NCI-H510A treated with DMSO at 0.1 percent for 48 hours (cell line): ENCODE measurements around the gene GAN.
"Not testable (repeated sequence)": the region's sequence is repeated elsewhere in the genome, so short reads cannot be mapped to it uniquely, and the experiment has no call there.

Source experiments
- DNase-seq: peaks from one replicate; lab custom pipeline; 2025; lab: John Stamatoyannopoulos, UW

Gene GAN

DNA sequence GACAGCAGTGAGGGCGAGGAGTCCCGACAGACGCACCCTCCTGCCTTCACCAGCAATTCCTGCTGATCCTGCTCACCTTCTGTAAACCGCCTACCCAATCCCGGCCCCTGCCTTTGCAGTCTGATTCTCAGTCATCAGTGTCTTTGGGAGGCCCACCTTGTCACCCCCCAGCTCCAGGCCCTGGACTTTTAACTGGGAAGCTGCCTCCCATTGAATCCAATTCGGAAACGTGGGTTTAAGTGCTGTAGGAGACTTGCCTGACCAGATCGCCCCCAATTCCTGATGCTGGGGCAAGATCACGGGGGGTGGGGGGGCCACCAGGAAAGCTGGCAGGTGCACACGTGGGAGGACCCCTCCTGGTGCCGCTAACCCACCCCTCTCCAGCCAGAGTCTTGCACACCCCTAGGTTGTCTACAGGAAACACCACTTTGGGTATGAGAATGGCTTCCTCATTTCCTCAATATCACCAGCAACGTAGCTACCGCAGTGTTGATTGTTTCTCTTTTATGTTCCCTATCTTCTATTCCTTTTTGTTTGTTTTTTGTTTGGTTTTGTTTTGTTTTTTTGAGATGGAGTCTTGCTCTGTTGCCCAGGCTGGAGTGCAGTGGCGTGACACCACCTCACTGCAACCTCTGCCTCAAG, 83.2 kb downstream of the GAN start:
- no peak for DNase-seq

DNA sequence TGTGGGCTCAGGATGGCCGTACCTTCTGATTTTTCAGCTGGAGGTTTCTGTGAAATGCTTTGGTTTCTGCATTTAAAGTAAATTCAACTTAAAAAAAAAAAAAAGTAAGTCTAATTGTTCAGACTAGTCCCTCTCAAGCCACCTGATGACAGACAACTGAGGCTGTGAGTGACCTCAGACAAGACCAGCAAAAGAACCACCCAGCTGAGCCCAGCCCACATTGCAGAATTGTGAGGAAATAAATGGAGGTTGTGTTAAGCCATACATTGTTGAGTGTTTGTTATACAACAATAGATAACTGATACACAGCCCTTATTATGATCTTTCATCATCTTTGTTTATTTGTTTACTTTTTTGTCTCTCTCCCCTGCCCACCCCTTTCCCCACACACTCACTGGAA, 85.1 kb downstream of the GAN start:
- DNase-seq = no peak

DNA sequence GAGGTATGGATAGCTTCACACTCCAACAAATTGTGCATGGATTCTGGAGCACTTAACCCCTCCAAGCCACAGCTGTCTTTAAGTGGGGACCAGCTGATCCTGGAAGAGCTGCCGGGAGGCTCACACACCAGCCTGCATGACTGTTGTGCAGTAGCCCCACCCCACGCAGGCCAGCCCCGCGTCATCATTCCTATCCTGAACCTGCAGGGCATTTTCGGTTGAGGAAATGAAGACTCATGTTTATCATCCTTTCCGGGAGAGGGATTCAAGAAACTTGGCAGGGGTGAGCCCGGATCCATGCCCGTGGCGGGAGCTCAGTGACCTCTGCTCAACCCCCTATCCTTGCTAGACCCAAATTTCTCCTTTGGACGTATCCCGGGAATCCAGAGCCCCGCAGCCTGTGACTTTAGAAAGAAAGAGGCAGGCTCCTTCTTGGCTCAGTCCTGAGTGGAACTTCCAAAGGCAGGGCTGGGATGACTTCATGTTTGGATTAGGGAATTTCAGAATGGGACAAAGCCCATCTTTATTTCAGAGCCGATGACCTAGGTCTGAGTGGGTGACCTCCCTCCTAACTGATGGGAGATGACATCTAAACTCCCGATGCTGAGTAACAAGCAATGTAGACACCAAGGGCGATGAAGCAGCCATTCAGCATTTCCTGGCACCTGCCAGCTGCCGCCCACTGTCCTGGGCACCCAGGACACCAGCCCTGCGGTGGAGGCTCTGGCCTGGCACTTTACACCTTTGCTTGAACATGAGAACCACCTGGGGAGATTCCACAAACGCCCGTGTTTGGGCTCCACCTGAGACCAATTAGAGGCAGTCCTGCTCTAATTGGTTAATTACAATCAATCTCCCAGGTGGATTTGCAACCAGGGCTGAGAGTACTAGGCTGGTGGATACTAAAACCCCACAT, 86.5 kb downstream of the GAN start:
- DNase-seq = no peak

DNA sequence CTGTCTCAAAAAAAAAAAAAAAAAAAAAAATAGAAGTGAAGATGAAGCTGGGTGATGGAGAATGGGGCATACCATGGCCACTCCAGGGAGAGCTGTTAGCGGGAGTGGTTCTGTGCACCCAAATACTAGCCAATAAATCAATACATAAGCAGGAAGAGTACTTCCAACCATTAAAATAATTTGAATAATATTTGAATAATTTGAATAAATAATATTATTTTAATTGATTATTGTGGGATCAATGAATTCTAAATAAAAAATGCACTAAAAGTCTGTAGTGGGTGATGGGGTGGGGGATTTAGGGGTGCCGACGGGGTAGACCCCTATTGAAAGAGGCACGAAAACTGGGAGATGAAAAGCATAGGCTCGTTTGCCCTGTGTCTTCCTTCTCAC, 88.4 kb downstream of the GAN start:
- DNase-seq = no peak

DNA sequence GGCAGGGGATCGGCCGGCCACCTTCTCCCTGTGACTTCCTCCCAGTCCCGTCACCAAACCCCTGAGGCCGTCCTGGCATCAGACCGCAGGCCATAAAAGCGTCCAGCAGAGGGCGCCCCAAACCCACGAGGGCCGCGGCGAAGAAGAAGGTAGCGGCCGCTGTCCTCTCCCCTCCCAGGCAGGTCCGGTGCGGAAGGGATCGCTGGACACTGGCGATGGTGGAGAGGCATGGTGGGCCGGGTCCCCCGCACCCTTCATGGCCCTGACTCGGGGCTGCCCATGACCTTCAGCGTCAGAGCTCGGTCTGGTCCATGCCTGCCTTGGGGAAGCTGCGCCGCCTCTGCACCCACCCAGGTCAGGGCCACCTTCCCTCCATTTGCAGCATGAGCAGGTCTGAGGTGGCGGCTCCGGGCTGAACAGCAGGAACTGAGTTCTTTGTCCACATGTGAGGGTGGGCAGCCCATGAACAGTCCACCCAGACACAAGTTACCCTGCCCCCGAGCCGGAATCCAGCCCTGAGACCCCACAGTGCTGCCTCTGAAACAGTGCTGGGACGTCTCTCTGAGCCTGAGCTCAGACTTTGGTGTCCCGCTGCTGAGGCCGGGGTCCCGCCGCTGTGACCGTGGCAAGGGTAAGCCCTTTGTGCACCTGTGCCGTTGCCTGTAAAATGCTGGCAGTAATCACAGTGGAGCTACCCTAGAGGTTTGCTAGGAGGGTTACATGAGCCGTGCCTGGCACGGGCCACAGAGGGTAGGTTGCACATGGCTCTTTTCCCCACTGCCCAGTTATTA, 89.0 kb downstream of the GAN start:
- DNase-seq = peak; percentile 53

DNA sequence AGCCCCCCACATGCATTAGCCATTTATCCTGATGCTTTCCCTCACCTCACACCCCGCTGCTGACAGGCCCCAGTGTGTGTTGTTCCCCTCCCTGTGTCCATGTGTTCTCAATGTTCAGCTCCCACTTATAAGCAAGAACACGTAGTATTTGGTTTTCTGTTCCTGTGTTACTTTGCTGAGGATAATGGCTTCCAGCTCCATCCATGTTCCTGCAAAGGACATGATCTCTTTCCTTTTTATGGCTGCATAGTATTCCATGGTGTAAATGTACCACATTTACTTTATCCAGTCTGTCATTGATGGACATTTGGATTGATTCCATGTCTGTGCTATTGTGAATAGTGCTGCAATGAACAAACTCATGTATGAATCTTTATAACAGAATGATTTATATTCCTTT, 90.2 kb downstream of the GAN start:
- not testable (repeated sequence) for DNase-seq

DNA sequence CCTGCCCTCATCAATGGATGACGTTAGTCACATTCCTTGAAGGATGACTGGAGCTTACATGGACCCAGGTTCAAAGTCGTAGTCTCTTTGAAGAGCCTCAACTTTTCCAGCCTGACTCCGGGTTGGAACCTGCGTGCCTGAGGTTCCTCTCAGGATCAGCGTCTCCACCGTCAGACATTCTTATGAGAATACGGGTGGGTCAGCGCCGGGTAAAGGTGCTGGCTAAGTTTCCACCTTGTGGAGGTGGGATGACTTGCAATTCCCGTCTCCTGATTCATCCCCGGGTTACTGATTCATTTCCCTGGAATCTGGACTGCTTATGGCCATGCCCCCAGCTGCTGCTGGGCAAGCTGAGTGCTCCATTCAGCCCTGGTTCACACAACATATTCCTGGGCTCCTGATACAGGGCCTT, 90.9 kb downstream of the GAN start:
- DNase-seq = no peak

DNA sequence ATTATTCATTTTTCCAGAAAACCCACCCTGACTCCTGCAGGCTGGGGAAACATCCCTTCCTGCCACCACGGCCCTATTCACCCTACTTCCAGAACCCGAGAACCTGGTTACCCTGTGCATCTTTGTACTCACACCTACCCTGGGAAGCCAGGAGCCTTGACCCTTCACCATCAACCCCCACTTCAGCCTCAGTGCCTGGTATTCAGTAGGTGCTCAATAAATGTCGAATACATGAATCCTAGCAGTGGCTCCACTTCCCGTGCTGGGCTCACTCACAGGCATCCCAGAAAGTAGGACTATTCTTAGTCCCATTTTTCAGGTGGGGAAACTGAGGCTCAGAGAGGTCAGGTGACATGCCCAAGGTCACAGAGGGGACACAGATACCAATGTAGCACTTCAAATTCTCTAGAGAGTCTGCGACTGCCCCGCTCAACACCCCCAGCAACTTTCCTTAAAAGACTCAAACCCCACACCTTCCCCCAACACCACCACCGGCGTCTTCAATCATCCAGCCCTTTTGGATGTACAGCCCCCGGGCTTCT, 93.7 kb downstream of the GAN start:
- no peak for DNase-seq

DNA sequence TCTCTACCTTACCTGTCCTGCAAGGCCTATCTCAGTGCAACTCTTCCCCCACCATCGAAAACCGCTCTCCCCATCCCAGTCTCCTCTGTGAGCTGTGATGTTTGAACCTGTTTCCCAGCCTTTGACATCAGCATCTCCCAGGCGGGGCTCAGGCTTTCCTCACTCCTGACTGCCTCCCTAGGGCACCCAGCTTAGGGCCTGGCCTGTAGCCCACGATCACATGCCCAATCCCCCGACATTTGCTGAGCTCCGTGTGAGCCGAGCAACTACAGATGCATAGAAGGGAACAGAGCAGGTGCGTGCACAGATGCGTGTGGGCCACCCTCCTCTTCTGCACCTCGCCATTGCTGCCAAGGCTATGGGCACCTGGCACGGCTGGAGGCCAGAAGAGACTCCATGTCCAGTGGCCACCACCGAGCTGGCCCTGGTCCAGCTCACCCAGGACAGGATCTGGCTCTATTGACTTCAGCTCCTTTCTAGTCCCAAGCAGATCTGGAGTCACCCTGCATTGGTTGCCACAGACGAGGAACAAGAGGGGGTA, 94.3 kb downstream of the GAN start:
- DNase-seq = no peak

DNA sequence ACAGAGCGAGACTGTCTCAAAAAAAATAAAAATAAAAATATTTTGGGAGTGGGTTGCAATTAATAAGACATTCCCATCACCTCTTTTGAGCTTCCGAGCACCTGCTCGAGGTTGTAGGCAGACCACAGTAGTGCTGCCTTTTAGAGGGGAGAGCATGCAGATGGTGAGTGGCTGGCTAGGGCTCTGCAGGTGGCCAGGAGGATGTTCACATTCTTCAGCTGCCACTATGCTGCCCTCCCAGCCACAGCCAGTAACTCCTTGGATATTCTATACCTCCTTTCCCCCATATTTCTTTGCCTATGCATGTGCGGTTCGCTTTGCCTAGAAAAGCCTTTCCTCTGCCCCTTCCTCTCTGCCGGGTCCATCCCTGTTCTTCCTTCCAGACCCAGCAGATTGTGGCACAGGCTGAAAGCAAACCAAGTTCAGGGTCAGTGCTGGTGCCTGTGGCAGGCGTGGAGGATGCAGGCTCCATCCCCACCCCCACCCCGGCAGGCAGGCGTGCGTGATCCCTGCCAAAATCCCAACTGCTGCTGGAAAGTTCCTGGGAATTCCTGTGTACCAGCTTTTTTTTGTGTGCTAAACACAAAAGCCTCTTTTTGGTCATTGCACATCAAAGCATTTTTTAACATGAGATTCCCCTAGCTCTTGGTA, 96.0 kb downstream of the GAN start:
- DNase-seq = no peak

DNA sequence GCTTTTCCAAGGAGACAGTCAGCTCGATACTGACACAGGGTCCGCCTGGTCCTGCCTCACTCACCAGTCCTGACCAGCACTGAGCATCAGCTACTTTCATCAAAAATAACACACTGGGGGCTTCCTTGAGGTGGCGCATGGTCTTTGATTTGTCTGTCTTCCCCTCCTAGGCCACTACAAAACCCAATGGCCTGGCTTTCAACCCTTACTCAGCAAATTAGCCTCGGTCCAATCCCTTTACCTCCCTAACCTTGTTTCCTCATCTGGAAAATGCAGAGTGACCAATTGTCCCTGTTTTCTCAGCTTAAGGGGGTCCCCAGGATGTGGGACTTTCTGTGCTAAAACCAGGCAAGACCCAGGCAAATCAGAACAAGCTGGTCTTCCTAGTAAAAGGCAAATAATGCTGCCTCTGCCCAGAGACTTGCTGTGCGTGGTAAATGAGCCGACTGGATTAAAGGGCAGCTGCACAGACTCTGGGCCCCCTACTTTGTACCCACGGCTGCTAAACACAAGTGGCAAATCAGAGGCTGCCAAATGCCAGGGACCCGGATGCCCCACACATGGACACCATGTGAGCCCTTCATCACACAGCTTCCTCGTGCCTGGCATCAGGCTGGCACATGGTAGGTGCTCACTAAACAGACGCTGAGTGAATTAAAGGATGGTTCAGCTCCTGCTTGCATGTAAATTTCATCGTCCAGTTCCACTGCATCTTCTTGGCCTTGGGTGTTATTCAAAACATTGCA, 98.7 kb downstream of the GAN start:
- DNase-seq = no peak

DNA sequence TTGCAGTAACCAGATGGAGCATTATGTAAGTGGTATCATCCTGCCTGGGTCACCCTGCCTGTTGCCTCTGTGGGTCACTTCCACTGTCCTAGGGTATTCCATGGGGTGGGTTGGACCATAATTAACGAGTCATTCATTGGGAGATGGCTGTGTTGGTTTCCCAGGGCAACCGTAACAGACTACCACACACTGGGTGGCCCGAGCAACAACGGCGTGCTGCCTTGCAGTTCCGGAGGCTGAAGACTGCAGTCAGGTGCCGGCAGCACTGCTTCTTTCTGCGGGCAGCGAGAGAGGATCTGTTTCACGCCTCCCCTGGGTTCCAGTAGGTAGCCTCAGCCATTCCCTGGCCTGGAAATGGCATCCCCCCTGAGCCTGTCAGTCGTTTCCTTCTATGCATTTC, 101.0 kb downstream of the GAN start:
- no peak for DNase-seq

DNA sequence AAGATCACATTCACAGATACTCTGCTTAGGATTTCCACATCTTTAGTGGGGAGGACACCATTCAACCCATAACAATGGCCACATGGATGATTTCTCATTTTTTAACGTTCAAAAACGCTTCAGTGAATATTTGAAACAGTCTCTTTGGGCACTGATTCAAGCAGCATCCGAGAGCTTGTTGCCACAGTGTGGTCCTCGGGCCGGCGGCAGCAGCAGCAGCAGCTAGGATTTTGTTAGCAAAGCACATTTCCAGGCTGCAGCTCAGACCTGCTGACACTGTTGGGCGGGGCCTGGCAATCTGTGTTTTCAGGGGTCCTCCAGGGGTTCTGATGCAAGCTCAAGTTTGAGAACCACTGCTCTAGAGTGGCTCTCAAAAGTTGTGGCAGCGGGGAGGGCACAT, 102.0 kb downstream of the GAN start:
- DNase-seq = no peak

DNA sequence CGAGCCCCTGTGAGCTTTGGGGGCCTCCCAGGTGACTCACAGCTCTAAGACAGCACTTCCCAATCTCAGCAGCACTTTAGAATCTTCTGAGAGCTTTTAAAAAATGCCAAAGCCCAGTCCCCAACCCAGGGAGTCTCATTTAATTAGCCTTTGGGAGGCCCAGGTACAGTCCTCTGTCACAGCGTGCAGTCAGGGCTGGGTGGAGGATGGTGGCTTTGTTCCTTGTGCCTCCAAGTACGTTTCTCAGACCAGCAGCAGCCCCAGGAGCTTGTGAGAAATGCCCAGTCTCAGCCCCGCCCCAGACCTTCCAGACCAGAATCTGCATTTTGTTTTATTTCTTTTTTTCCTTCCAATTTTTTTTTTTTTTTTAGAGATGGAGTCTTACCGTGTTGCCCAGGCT, 102.4 kb downstream of the GAN start:
- DNase-seq = no peak

DNA sequence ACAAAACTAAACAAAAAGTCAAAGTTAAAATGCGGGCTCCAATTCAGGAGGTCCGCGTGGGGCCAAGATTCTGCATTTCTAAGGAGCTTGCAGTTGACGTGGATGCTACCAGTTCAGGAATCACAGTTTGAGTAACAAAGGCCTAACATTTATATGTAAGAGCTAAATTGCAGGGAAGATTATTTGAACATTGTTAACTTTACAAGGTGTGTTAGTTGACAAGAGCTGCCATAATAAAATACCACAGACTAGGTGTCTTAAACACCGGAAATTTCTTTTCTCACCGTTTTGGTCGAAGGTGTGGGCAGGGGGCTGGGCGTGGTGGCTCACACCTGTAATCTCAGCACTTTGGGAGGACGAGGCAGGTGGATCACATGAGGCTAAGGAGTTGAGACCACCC, 105.0 kb downstream of the GAN start:
- no peak for DNase-seq

DNA sequence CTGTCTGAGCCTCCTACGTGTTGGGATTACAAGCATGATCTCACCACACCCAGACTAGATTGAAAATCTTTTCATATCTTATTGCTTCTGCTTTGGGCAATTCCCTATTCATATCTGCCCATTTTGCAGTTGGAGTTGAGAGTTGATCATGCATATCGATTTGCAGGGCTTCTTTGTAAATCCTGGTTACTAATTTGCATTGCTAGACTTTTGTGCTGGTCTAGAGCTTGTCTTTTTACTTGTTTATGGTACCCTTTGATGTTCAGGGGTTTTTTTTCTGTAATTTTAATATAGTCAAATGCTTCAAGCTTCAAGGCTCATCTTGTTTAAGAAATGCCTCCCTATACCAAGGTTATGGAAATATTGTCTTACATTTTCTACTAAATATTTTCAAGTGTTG, 106.4 kb downstream of the GAN start:
- no peak for DNase-seq

DNA sequence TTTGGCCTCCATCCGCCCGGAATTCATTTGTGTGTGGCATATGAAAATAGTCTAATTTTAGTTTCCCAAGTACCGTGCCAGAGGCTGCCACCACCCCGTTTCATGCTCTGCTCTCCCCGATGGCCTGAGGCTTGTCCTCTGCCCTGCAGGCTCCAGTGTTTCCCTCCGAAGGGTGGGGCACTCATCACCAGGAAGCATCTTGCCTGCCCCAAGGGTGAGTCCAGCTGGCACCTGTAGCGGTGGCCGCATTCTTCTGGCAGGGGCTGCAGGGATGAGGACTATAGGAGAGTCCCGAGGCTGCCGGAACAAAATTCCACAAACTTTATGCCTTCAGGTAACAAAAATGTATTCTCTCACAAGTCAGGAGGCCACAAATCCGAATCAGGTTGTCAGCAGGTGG, 106.8 kb downstream of the GAN start:
- DNase-seq = no peak

DNA sequence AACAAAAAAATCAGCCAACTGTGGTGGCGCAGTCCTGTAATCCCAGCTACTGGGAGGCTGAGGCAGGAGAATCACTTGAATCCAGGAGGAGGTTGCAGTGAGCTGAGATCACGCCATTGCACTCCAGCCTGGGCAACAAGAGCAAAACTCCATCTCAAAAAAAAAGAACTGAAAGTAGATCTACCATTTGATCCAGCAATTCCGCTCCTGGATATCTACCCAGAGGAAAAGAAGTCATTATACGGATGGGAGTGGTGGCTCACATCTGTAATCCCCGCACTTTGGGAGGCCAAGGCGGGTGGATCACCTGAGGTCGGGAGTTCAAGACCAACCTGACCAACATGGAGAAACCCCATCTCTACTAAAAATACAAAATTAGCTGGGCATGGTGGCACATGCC, 107.4 kb downstream of the GAN start:
- not testable (repeated sequence) for DNase-seq

DNA sequence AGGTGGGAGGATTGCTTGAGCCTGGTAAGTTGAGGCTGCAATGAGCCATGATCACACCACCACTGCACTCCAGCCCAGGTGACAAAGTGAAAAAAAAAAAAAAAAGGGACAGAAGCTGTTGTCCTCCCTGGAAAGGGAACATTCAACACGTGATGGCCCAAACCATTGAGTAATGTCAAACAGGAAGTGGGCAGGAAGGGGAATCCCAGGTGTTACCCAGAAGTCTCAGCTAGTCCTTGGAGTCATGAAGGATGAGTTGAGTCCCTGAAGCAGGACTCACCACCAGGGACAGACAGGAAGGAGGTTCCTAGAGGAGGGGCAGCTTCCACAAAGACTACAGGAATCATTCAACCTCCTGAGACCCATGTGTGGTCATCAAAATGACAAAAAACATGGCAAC, 110.0 kb downstream of the GAN start:
- DNase-seq = no peak

DNA sequence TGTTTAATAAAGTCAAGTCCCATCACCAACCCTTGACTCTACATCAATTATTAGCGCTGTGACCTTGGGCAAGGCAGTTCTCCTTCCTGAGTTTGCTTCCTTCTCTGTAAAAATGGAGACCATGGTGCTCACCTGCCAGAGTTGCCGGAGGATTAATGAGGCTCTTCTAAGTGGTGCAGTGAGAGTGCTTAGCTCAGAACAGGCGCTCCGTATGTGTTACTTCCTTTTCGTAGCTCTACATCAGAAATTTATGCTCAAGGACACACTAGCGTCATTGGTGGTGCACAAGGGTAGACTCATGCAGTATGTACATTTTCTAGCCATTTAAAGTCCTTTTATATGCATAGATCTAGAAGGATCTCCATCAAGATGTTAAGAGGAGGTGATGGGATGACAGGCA, 112.5 kb downstream of the GAN start:
- DNase-seq = peak; percentile 49

DNA sequence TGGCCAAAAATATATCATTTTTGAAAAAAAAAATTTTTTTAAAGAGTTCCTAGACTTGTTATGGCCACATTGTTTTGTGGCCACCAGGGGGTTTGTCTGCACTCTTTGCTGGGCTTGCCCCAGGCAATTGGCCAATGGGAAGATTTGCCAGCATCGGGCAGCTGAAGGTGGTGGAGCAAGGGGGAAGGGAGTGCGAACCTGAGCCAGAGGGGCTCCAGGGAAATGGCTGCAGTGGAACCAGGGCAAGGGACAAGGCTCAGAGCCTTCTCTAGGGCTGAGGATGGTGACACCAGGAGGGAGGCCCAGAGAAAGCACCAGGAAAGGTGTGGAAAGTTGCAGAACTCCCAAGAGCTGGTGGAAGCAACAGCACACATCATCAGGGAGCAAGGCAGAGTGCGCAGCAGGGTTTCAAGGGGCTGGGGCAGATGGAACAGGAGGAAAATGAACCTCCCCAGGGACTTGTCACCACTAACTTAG, 114.3 kb downstream of the GAN start:
- DNase-seq = no peak
